WTC11 (cell line): Measurements from ENCODE around the gene CTTNBP2. TPM values are rescaled to one million over a fixed set of nuclear protein-coding genes. Genes with fewer than 3 reads are reported as not detected.

Experiments used
- ATAC-seq: fragments of 200-7000 bp; cut with Tn5 transposase; 2 replicates; pipeline ENCODE4 v1.10.0; 2021; ENCODE audit warnings: mild to moderate bottlenecking, moderate library complexity
- CTCF ChIA-PET: fragments of 300-600 bp; sonication (Branson Sonifier 250); formaldehyde crosslinking; loops from one replicate; lab custom pipeline; 2021; ENCODE audit warnings: antibody characterized with exemption; lab: Charles Lee
- POLR2A ChIA-PET: fragments of 350-600 bp; sonication (Branson Sonifier 250); formaldehyde crosslinking; loops from one replicate; lab custom pipeline; 2021; ENCODE audit warnings: antibody characterized with exemption; lab: Charles Lee
- DNase-seq: peaks from one replicate; pipeline ENCODE4 v3.0.0; 2021; ENCODE audit warnings: low spot score
- H3K27ac Mint-ChIP-seq: 2 replicates; pipeline ENCODE4 v1.8.0; 2021; ENCODE audit warnings: mixed read lengths
- H3K27me3 Mint-ChIP-seq: 2 replicates; pipeline ENCODE4 v1.8.0; 2021; ENCODE audit warnings: low read depth, mild to moderate bottlenecking, moderate library complexity, mixed read lengths
- H3K36me3 Mint-ChIP-seq: 2 replicates; pipeline ENCODE4 v1.8.0; 2021; ENCODE audit warnings: mixed read lengths
- H3K4me1 Mint-ChIP-seq: 2 replicates; pipeline ENCODE4 v1.8.0; 2022; ENCODE audit warnings: mixed read lengths
- H3K4me3 Mint-ChIP-seq: 2 replicates; pipeline ENCODE4 v1.8.0; 2021; ENCODE audit warnings: mild to moderate bottlenecking, moderate library complexity, mixed read lengths
- H3K9me3 Mint-ChIP-seq: 2 replicates; pipeline ENCODE4 v1.8.0; 2021; ENCODE audit warnings: mixed read lengths
- CBFB ChIP-seq: sonication (generic); formaldehyde crosslinking; IDR thresholded peaks from 2 replicates; pipeline ENCODE4 v1.8.1; 2022; ENCODE audit warnings: mild to moderate bottlenecking, low read depth, missing genetic modification reagents
- CREM ChIP-seq: sonication (generic); formaldehyde crosslinking; IDR thresholded peaks from 2 replicates; pipeline ENCODE4 v1.8.1; 2022; ENCODE audit warnings: mild to moderate bottlenecking, missing genetic modification reagents, moderate library complexity
- FOXP1 ChIP-seq: sonication (generic); formaldehyde crosslinking; IDR thresholded peaks from 2 replicates; pipeline ENCODE4 v1.8.0; 2022; ENCODE audit warnings: missing genetic modification reagents, mild to moderate bottlenecking, moderate library complexity, borderline replicate concordance
- GABPB1 ChIP-seq: sonication (generic); formaldehyde crosslinking; IDR thresholded peaks from 2 replicates; pipeline ENCODE4 v1.8.1; 2023; ENCODE audit warnings: mild to moderate bottlenecking, missing genetic modification reagents
- JUN ChIP-seq: sonication (generic); formaldehyde crosslinking; IDR thresholded peaks from 2 replicates; pipeline ENCODE4 v1.8.0; 2023; ENCODE audit warnings: mild to moderate bottlenecking, missing genetic modification reagents
- MXD4 ChIP-seq: fragments of 250-450 bp; sonication (Bioruptor Pico); IDR thresholded peaks from 2 replicates; pipeline ENCODE4 v1.8.0; 2021; ENCODE audit warnings: mild to moderate bottlenecking, moderate library complexity, borderline replicate concordance
- NFE2L1 ChIP-seq: sonication (generic); formaldehyde crosslinking; IDR thresholded peaks from 2 replicates; pipeline ENCODE4 v1.8.1; 2023; ENCODE audit warnings: missing genetic modification reagents
- TEAD1 ChIP-seq: sonication (generic); formaldehyde crosslinking; IDR thresholded peaks from 2 replicates; pipeline ENCODE4 v1.8.0; 2022; ENCODE audit warnings: mild to moderate bottlenecking, missing genetic modification reagents
- ZNF138 ChIP-seq: sonication (generic); formaldehyde crosslinking; conservative IDR thresholded peaks from 2 replicates; pipeline ENCODE4 v1.8.1; 2022; ENCODE audit warnings: mild to moderate bottlenecking, moderate library complexity, missing genetic modification reagents
- ZNF232 ChIP-seq: sonication (generic); formaldehyde crosslinking; IDR thresholded peaks from 2 replicates; pipeline ENCODE4 v1.8.0; 2022; ENCODE audit warnings: mild to moderate bottlenecking, missing genetic modification reagents
- ZNF671 ChIP-seq: fragments of 250-450 bp; sonication (Bioruptor Pico); IDR thresholded peaks from 2 replicates; pipeline ENCODE4 v1.8.0; 2021; ENCODE audit warnings: mild to moderate bottlenecking
- total RNA-seq: library from RNA; stranded (reverse); gene quantifications from 3 replicates; pipeline ENCODE4 v1.2.3, GENCODE V29; 2021
- TF ChIP-seq, protein P1 (sequence below): sonication (generic); formaldehyde crosslinking; IDR thresholded peaks from 2 replicates; pipeline ENCODE4 v1.8.1; 2022; ENCODE audit warnings: low read depth, missing genetic modification reagents, borderline replicate concordance
- TF ChIP-seq, protein P2 (sequence below): fragments of 250-450 bp; sonication (Bioruptor Pico); IDR thresholded peaks from 2 replicates; pipeline ENCODE4 v1.9.0; 2021; ENCODE audit warnings: moderate library complexity, mild to moderate bottlenecking, inconsistent platforms, borderline replicate concordance
- TF ChIP-seq, protein P3 (sequence below): fragments of 250-450 bp; sonication (Bioruptor Pico); IDR thresholded peaks from 2 replicates; pipeline ENCODE4 v1.9.0; 2021; ENCODE audit warnings: mild to moderate bottlenecking
- TF ChIP-seq, protein P4 (sequence below): sonication (generic); formaldehyde crosslinking; IDR thresholded peaks from 2 replicates; pipeline ENCODE4 v1.8.1; 2022; ENCODE audit warnings: missing genetic modification reagents, borderline replicate concordance
- TF ChIP-seq, protein P5 (sequence below): sonication (generic); formaldehyde crosslinking; conservative IDR thresholded peaks from 2 replicates; pipeline ENCODE4 v1.8.1; 2023; ENCODE audit warnings: mild to moderate bottlenecking, low read depth, missing genetic modification reagents, moderate library complexity
- TF ChIP-seq, protein P6 (sequence below): sonication (generic); formaldehyde crosslinking; IDR thresholded peaks from 2 replicates; pipeline ENCODE4 v1.8.1; 2023; ENCODE audit warnings: mild to moderate bottlenecking, moderate library complexity, missing genetic modification reagents
- TF ChIP-seq, protein P7 (sequence below): sonication (generic); formaldehyde crosslinking; IDR thresholded peaks from 2 replicates; pipeline ENCODE4 v1.8.1; 2022; ENCODE audit warnings: low read depth, mild to moderate bottlenecking, moderate library complexity, missing genetic modification reagents, borderline replicate concordance
- TF ChIP-seq, protein P8 (sequence below): sonication (generic); formaldehyde crosslinking; IDR thresholded peaks from 2 replicates; pipeline ENCODE4 v1.8.1; 2022; ENCODE audit warnings: mild to moderate bottlenecking, moderate library complexity, missing genetic modification reagents

Gene CTTNBP2
- total RNA-seq, 1 experiment from 2014 or later: 22.1 TPM

DNA sequence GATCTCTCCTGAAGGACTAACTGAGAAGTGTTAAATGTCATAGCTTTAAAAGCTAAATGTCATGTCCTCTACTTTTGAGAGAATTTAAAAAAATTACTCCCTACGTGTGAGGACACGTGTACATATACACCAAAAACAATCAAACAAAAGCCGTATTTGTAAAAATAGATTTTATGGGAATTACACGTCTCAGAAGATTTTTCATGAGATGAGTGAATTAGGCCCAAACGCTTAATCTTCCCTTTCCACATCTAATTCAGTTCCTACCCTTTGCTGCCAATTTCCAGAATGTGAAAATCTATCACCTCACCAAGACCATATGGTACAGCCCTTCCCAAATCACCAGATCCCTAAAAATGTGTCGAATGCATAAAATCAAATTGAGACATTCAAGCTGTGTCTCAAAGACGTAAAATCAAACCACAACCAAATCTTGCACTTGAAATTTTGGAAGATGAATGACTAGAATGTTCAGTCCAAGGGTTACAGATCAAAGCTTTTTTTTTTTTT, 1.0 kb upstream of the CTTNBP2 start:
- Mint-ChIP-seq H3K9me3 (no peaks in the 10 kb centered on the region), H3K4me1 (peaks cover 68% of the 10 kb centered on the region), H3K27ac (peak overlapping the region; percentile 36; the same call in 1 of the 2 replicates), H3K36me3 (no peaks in the 10 kb centered on the region), H3K4me3 (peak overlapping the region; percentile 75), H3K27me3 (no peaks in the 10 kb centered on the region)
- no peak for DNase-seq
- CTCF ChIA-PET: interaction anchor here (1.2 to 1.7 kb wide), 2 partner anchors 123 to 279 kb away, joined by 4 to 7 read pairs; no protein-coding TSS in a partner anchor
- ATAC-seq: no peak
- POLR2A ChIA-PET: no interaction called here
- TF ChIP-seq, protein P1, sequence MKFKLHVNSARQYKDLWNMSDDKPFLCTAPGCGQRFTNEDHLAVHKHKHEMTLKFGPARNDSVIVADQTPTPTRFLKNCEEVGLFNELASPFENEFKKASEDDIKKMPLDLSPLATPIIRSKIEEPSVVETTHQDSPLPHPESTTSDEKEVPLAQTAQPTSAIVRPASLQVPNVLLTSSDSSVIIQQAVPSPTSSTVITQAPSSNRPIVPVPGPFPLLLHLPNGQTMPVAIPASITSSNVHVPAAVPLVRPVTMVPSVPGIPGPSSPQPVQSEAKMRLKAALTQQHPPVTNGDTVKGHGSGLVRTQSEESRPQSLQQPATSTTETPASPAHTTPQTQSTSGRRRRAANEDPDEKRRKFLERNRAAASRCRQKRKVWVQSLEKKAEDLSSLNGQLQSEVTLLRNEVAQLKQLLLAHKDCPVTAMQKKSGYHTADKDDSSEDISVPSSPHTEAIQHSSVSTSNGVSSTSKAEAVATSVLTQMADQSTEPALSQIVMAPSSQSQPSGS (CRISPR knock-in tag): no peak
- TF ChIP-seq, protein P2, sequence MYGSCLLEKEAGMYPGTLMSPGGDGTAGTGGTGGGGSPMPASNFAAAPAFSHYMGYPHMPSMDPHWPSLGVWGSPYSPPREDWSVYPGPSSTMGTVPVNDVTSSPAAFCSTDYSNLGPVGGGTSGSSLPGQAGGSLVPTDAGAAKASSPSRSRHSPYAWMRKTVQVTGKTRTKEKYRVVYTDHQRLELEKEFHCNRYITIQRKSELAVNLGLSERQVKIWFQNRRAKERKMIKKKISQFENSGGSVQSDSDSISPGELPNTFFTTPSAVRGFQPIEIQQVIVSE (CRISPR knock-in tag): no peak
- TF ChIP-seq, protein P3, sequence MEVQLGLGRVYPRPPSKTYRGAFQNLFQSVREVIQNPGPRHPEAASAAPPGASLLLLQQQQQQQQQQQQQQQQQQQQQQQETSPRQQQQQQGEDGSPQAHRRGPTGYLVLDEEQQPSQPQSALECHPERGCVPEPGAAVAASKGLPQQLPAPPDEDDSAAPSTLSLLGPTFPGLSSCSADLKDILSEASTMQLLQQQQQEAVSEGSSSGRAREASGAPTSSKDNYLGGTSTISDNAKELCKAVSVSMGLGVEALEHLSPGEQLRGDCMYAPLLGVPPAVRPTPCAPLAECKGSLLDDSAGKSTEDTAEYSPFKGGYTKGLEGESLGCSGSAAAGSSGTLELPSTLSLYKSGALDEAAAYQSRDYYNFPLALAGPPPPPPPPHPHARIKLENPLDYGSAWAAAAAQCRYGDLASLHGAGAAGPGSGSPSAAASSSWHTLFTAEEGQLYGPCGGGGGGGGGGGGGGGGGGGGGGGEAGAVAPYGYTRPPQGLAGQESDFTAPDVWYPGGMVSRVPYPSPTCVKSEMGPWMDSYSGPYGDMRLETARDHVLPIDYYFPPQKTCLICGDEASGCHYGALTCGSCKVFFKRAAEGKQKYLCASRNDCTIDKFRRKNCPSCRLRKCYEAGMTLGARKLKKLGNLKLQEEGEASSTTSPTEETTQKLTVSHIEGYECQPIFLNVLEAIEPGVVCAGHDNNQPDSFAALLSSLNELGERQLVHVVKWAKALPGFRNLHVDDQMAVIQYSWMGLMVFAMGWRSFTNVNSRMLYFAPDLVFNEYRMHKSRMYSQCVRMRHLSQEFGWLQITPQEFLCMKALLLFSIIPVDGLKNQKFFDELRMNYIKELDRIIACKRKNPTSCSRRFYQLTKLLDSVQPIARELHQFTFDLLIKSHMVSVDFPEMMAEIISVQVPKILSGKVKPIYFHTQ (CRISPR knock-in tag): no peak
- TF ChIP-seq NFE2L1 (CRISPR knock-in tag): no peak
- TF ChIP-seq, protein P4, sequence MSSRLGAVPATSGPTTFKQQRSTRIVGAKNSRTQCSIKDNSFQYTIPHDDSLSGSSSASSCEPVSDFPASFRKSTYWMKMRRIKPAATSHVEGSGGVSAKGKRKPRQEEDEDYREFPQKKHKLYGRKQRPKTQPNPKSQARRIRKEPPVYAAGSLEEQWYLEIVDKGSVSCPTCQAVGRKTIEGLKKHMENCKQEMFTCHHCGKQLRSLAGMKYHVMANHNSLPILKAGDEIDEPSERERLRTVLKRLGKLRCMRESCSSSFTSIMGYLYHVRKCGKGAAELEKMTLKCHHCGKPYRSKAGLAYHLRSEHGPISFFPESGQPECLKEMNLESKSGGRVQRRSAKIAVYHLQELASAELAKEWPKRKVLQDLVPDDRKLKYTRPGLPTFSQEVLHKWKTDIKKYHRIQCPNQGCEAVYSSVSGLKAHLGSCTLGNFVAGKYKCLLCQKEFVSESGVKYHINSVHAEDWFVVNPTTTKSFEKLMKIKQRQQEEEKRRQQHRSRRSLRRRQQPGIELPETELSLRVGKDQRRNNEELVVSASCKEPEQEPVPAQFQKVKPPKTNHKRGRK (CRISPR knock-in tag): no peak
- no peak for TF ChIP-seq ZNF671 (CRISPR knock-in tag)
- TF ChIP-seq, protein P5, sequence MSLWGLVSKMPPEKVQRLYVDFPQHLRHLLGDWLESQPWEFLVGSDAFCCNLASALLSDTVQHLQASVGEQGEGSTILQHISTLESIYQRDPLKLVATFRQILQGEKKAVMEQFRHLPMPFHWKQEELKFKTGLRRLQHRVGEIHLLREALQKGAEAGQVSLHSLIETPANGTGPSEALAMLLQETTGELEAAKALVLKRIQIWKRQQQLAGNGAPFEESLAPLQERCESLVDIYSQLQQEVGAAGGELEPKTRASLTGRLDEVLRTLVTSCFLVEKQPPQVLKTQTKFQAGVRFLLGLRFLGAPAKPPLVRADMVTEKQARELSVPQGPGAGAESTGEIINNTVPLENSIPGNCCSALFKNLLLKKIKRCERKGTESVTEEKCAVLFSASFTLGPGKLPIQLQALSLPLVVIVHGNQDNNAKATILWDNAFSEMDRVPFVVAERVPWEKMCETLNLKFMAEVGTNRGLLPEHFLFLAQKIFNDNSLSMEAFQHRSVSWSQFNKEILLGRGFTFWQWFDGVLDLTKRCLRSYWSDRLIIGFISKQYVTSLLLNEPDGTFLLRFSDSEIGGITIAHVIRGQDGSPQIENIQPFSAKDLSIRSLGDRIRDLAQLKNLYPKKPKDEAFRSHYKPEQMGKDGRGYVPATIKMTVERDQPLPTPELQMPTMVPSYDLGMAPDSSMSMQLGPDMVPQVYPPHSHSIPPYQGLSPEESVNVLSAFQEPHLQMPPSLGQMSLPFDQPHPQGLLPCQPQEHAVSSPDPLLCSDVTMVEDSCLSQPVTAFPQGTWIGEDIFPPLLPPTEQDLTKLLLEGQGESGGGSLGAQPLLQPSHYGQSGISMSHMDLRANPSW (CRISPR knock-in tag): no peak

DNA sequence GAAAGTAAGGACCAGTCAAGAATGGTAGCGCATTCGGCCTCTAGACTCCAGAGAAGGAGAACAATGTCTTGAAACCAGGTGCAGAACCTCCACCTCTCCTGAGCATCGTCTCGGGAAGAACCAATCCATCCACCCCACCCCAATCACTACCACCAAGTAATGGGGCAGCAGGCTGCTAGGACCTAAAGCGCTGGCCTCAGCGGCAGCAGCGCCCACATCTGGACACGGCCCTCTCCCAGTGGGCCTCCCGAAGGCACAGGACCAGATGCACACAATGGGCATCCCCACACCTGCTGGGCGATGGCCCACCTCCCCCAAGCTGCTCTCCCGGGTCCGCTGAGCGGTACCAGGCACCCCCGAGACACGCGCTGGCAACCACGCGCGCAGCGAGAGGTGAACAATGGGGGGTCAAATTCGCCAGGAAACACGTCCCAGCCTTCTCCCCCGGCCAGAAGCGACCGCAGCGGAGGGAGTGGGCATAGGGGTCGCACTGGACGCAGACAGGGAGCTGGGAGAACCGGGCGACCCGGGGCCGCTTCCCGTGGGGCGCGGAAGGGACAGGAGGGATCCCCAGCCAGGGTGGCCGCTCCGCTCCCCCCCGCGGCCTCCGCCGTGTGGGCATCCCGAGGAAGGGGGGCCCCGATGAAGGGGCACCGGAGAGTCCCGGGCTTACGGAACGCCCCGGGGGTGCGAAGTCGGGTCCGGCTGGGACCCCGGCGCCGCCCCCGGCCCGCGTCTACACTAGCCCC, 506 bp downstream of the CTTNBP2 start:
- Mint-ChIP-seq H3K27ac (peak overlapping the region; percentile 93), H3K9me3 (no peaks in the 10 kb centered on the region), H3K27me3 (no peaks in the 10 kb centered on the region), H3K4me3 (peak overlapping the region; percentile 92), H3K4me1 (peaks cover 81% of the 10 kb centered on the region), H3K36me3 (no peaks in the 10 kb centered on the region)
- CTCF ChIA-PET: interaction anchor here (1.0 to 1.7 kb wide), 3 partner anchors 121 to 539 kb away, joined by 3 to 7 read pairs (median 4); no protein-coding TSS in a partner anchor
- ATAC-seq (peak; percentile 36), DNase-seq (peak; percentile 27)
- POLR2A ChIA-PET: interaction anchor here (0.5 kb wide), 1 partner anchor 70 kb away, joined by 4 read pairs; no protein-coding TSS in a partner anchor
- TF ChIP-seq, protein P6, sequence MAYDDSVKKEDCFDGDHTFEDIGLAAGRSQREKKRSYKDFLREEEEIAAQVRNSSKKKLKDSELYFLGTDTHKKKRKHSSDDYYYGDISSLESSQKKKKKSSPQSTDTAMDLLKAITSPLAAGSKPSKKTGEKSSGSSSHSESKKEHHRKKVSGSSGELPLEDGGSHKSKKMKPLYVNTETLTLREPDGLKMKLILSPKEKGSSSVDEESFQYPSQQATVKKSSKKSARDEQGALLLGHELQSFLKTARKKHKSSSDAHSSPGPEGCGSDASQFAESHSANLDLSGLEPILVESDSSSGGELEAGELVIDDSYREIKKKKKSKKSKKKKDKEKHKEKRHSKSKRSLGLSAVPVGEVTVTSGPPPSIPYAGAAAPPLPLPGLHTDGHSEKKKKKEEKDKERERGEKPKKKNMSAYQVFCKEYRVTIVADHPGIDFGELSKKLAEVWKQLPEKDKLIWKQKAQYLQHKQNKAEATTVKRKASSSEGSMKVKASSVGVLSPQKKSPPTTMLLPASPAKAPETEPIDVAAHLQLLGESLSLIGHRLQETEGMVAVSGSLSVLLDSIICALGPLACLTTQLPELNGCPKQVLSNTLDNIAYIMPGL: peak; percentile 80
- TF ChIP-seq GABPB1 (CRISPR knock-in tag) (no peak), ZNF232 (CRISPR knock-in tag) (no peak), TEAD1 (CRISPR knock-in tag) (no peak), MXD4 (CRISPR knock-in tag) (no peak), ZNF138 (CRISPR knock-in tag) (no peak), CREM (CRISPR knock-in tag) (no peak), FOXP1 (no peak; the same call in 1 of the 2 replicates), JUN (CRISPR knock-in tag) (0 out of 2 replicates have a peak, but pooled peaks have one; percentile 21), CBFB (CRISPR knock-in tag) (no peak)
- TF ChIP-seq, protein P7, sequence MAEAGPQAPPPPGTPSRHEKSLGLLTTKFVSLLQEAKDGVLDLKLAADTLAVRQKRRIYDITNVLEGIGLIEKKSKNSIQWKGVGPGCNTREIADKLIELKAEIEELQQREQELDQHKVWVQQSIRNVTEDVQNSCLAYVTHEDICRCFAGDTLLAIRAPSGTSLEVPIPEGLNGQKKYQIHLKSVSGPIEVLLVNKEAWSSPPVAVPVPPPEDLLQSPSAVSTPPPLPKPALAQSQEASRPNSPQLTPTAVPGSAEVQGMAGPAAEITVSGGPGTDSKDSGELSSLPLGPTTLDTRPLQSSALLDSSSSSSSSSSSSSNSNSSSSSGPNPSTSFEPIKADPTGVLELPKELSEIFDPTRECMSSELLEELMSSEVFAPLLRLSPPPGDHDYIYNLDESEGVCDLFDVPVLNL (CRISPR knock-in tag): 0 out of 2 replicates have a peak, but pooled peaks have one; percentile 21
- TF ChIP-seq, protein P8, sequence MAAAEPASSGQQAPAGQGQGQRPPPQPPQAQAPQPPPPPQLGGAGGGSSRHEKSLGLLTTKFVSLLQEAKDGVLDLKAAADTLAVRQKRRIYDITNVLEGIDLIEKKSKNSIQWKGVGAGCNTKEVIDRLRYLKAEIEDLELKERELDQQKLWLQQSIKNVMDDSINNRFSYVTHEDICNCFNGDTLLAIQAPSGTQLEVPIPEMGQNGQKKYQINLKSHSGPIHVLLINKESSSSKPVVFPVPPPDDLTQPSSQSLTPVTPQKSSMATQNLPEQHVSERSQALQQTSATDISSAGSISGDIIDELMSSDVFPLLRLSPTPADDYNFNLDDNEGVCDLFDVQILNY (CRISPR knock-in tag): no peak
